CD8-positive, alpha-beta memory T cell (primary cell): ENCODE data around the gene BNC2. TPM values are rescaled to one million over a fixed set of nuclear protein-coding genes. Genes with fewer than 3 reads are reported as not detected.

ENCODE experiments used
- CTCF ChIA-PET: fragments of 350-600 bp; sonication (Branson Sonifier 250); formaldehyde crosslinking; loops from one replicate; lab custom pipeline; 2021; ENCODE audit warnings: antibody characterized with exemption; lab: Charles Lee
- POLR2A ChIA-PET: fragments of 350-600 bp; sonication (Branson Sonifier 250); formaldehyde crosslinking; loops from one replicate; lab custom pipeline; 2021; ENCODE audit warnings: antibody characterized with exemption; lab: Charles Lee
- DNase-seq, 5 donors: peaks; one replicate each; pipeline versions ENCODE4 v3.0.0 to v3.0.0-alpha.2; 2020 to 2022; ENCODE audit warnings: mixed read lengths in 1 of 5
- H3K27ac ChIP-seq: one replicate; pipeline ENCODE4 v1.7.0; 2013; ENCODE audit warnings: low read depth, mild to moderate bottlenecking, low read length, moderate library complexity
- H3K27me3 ChIP-seq: 2 replicates; pipeline ENCODE4 v1.7.0; 2013; ENCODE audit warnings: low read length, mild to moderate bottlenecking; ENCODE audit not compliant: insufficient read depth, poor library complexity, severe bottlenecking
- H3K36me3 ChIP-seq: 2 replicates; pipeline ENCODE4 v1.7.0; 2013; ENCODE audit warnings: mild to moderate bottlenecking, low read length, moderate library complexity; ENCODE audit not compliant: insufficient read depth
- H3K4me1 ChIP-seq: 2 replicates; pipeline ENCODE4 v1.7.0; 2013; ENCODE audit warnings: mild to moderate bottlenecking, low read length, moderate library complexity; ENCODE audit not compliant: insufficient read depth
- H3K4me3 ChIP-seq: 2 replicates; pipeline ENCODE4 v1.7.0; 2013; ENCODE audit warnings: mild to moderate bottlenecking, low read length
- H3K9me3 ChIP-seq: 2 replicates; pipeline ENCODE4 v1.7.0; 2013; ENCODE audit warnings: mild to moderate bottlenecking, low read length
- H3K27ac Mint-ChIP-seq, 8 donors: one replicate each; pipeline ENCODE4 v1.8.0; 2020 to 2021; ENCODE audit warnings: mixed read lengths in 8 of 8, mild to moderate bottlenecking in 6 of 8, inconsistent platforms in 3 of 8, moderate library complexity in 3 of 8
- H3K27me3 Mint-ChIP-seq, 2 donors: one replicate each; pipeline ENCODE4 v1.8.0; 2020 to 2021; ENCODE audit warnings: mixed read lengths in 2 of 2, mild to moderate bottlenecking in 1 of 2, moderate library complexity in 1 of 2
- H3K36me3 Mint-ChIP-seq, 3 donors: one replicate each; pipeline ENCODE4 v1.8.0; 2020 to 2021; ENCODE audit warnings: mixed read lengths in 3 of 3, inconsistent platforms in 1 of 3, mild to moderate bottlenecking in 1 of 3
- H3K4me1 Mint-ChIP-seq, 3 donors: one replicate each; pipeline ENCODE4 v1.8.0; 2020 to 2021; ENCODE audit warnings: mixed read lengths in 3 of 3, inconsistent platforms in 1 of 3, mild to moderate bottlenecking in 1 of 3
- H3K4me3 Mint-ChIP-seq, 7 donors: one replicate each; pipeline ENCODE4 v1.8.0; 2020 to 2021; ENCODE audit warnings: mixed read lengths in 7 of 7, mild to moderate bottlenecking in 6 of 7, moderate library complexity in 4 of 7, inconsistent platforms in 2 of 7
- H3K9me3 Mint-ChIP-seq, 5 donors: one replicate each; pipeline ENCODE4 v1.8.0; 2020 to 2022; ENCODE audit warnings: mixed read lengths in 5 of 5, mild to moderate bottlenecking in 3 of 5, moderate library complexity in 2 of 5, inconsistent platforms in 1 of 5
- polyA plus RNA-seq: library from polyadenylated mRNA; unstranded; fragments of 300-500 nt; fragmentation: Illumina TruSeq; gene quantifications from one replicate; pipeline ENCODE4 v1.2.3, GENCODE V29; 2021
- total RNA-seq, 2 experiments: library from RNA; stranded (reverse); gene quantifications; one replicate each; pipeline ENCODE4 v1.2.3, GENCODE V29; 2021

Gene BNC2
- total and polyA plus RNA-seq, 3 experiments from 2014 or later = 0.18 TPM; not detected in 2

DNA sequence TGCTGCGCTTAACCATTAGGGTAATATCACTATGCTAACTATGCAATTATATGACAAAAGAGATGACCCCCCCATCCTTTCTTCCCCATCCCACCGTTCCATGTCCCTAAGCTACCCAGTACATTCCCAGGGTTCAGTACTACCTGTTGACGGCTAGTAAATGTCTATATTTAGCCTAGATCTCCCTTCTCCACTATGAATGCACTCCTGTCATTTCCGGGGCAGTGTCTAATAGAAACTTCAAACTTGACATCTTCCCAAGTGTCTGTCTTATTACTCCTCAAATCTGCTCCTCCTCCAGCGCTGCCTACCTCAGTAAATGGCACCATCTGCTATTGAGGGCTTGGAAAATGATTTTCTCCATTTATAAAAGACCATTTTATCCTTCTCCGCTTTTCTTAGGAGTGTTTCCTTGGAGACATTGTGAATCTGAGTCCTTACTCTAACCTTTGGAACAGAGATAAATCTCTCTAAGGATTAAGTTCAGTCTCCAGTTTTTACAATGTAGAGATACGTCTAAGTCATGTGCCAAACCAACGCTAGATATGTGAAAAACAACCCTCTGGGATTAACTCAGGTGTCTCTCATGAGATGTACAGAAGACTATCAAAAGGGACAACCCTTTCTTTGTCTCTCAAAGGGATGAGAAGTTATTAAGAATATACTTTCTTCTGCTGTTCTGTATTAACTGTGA lies 114.9 kb downstream of the BNC2 start:
- H3K36me3 Mint-ChIP-seq = no peaks in the 10 kb centered on the region
- no peak for DNase-seq
- Histone ChIP-seq H3K27me3 (no peaks in the 10 kb centered on the region), H3K9me3 (no peaks in the 10 kb centered on the region), H3K4me1 (no peaks in the 10 kb centered on the region), H3K27ac (no peak overlapping the region), H3K4me3 (no peak overlapping the region), H3K36me3 (no peaks in the 10 kb centered on the region)
- peaks cover 2 to 12% (median 5%) of the 10 kb centered on the region in 5 donors for H3K9me3 Mint-ChIP-seq
- no peak overlapping the region for H3K4me3 Mint-ChIP-seq
- no peaks in the 10 kb centered on the region for H3K4me1 Mint-ChIP-seq
- POLR2A ChIA-PET = no interaction called here
- CTCF ChIA-PET = no interaction called here
- H3K27ac Mint-ChIP-seq = no peak overlapping the region
- H3K27me3 Mint-ChIP-seq = no peaks in the 10 kb centered on the region

DNA sequence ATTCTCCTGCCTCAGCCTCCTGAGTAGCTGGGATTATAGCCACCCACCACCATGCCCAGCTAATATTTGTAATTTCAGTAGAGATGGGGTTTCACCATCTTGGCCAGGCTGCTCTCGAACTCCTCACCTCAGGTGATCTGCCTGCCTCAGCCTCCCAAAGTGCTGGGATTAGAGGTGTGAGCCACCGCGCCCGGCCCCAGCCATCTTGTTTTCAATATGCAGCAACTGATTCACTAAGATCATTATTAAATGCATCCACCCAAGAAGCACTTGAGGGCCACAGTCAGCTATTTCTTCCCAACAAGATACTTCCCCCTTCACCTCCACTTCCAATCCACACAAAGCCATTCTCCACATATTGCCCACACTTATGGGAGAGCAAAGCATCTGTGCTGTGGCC lies 115.8 kb downstream of the BNC2 start:
- no peak overlapping the region for H3K4me3 Mint-ChIP-seq
- H3K4me3 ChIP-seq = no peak overlapping the region
- no peaks in the 10 kb centered on the region for H3K27me3 Mint-ChIP-seq
- H3K9me3 ChIP-seq = no peaks in the 10 kb centered on the region
- no peaks in the 10 kb centered on the region for H3K27me3 ChIP-seq
- H3K27ac Mint-ChIP-seq = no peak overlapping the region
- ChIA-PET CTCF (no interaction called here), POLR2A (no interaction called here)
- H3K36me3 Mint-ChIP-seq = no peaks in the 10 kb centered on the region
- peaks cover 3 to 12% (median 5%) of the 10 kb centered on the region in 5 donors for H3K9me3 Mint-ChIP-seq
- no peaks in the 10 kb centered on the region for H3K4me1 Mint-ChIP-seq
- no peak overlapping the region for H3K27ac ChIP-seq
- DNase-seq = no peak
- H3K36me3 ChIP-seq = no peaks in the 10 kb centered on the region
- H3K4me1 ChIP-seq = no peaks in the 10 kb centered on the region

DNA sequence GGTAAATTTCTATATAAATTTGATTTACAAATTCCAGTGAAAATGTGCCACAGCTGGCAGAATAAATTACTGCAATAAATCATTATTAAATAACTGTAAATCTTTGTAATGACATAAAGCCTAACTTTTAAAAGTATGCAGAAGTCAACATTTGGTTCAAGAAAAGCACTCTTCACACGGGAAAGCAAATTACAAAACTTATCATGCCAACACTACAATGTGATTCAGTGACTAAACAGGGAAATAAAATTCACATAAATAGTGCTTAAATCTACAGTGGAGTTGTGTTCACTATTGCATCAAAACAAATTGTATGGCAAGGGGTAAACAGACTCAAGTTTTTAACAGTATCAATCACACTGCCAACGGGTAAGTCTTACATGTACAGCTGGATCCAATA lies 117.2 kb downstream of the BNC2 start:
- H3K27ac ChIP-seq = no peak overlapping the region
- H3K9me3 Mint-ChIP-seq = peaks cover 3 to 12% (median 7%) of the 10 kb centered on the region in 5 donors
- no peaks in the 10 kb centered on the region for H3K4me1 ChIP-seq
- H3K4me3 Mint-ChIP-seq = no peak overlapping the region
- no peak for DNase-seq
- H3K27me3 Mint-ChIP-seq = no peaks in the 10 kb centered on the region
- CTCF ChIA-PET = no interaction called here
- H3K36me3 ChIP-seq = no peaks in the 10 kb centered on the region
- no peaks in the 10 kb centered on the region for H3K4me1 Mint-ChIP-seq
- no peaks in the 10 kb centered on the region for H3K27me3 ChIP-seq
- no peak overlapping the region for H3K27ac Mint-ChIP-seq
- no peak overlapping the region for H3K4me3 ChIP-seq
- no peaks in the 10 kb centered on the region for H3K36me3 Mint-ChIP-seq
- POLR2A ChIA-PET = no interaction called here
- no peaks in the 10 kb centered on the region for H3K9me3 ChIP-seq

DNA sequence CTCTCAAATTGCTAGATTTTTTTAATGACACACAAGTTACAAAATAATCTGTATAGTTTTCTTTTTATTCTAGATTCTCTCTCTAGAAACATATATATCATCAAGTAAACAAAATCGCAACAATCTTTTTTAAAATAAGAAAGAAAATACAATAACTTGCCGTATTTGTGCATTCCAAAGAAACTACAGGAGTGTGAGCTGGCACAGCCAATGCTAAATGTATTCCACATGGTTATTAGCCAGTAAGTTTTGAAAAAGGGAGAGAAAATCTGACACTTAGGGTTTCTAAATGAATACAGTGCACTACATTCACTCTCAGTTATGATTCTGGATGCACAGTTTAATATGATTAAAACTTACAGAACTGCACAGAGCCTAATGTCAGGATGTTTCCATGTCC lies 117.9 kb downstream of the BNC2 start:
- POLR2A ChIA-PET = no interaction called here
- no peaks in the 10 kb centered on the region for H3K36me3 ChIP-seq
- Mint-ChIP-seq H3K4me3 (no peak overlapping the region), H3K9me3 (peaks cover 3 to 16% (median 6%) of the 10 kb centered on the region in 5 donors), H3K27ac (no peak overlapping the region), H3K36me3 (no peaks in the 10 kb centered on the region), H3K27me3 (no peaks in the 10 kb centered on the region), H3K4me1 (no peaks in the 10 kb centered on the region)
- H3K9me3 ChIP-seq = no peaks in the 10 kb centered on the region
- CTCF ChIA-PET = no interaction called here
- no peak for DNase-seq
- no peaks in the 10 kb centered on the region for H3K4me1 ChIP-seq
- H3K27me3 ChIP-seq = no peaks in the 10 kb centered on the region
- no peak overlapping the region for H3K4me3 ChIP-seq
- no peak overlapping the region for H3K27ac ChIP-seq

DNA sequence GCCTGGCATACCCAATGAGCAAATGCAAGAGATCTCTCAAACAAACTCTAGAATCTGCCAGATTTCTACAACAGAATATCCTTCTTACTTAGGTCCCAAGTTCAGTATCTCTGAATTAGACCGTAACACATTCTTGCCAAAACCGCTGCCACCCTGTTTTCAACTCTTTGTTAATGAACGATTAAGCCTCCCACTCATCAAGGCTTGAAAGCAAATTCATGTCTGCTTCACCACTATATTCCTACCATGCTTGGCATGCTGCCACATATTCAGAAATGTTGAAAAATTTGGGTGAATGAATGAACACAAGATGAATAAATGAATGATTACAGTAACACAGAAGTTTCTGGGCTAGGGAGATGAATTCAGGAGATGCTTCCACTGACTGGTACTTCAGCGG lies 119.9 kb downstream of the BNC2 start:
- H3K4me1 Mint-ChIP-seq = no peaks in the 10 kb centered on the region
- H3K4me3 Mint-ChIP-seq = no peak overlapping the region
- no peak for DNase-seq
- peaks cover 2 to 12% (median 9%) of the 10 kb centered on the region in 5 donors for H3K9me3 Mint-ChIP-seq
- ChIA-PET POLR2A (no interaction called here), CTCF (no interaction called here)
- Histone ChIP-seq H3K4me1 (no peaks in the 10 kb centered on the region), H3K27ac (no peak overlapping the region), H3K9me3 (no peaks in the 10 kb centered on the region), H3K4me3 (no peak overlapping the region), H3K27me3 (no peaks in the 10 kb centered on the region), H3K36me3 (no peaks in the 10 kb centered on the region)
- H3K36me3 Mint-ChIP-seq = no peaks in the 10 kb centered on the region
- H3K27ac Mint-ChIP-seq = no peak overlapping the region
- no peaks in the 10 kb centered on the region for H3K27me3 Mint-ChIP-seq

DNA sequence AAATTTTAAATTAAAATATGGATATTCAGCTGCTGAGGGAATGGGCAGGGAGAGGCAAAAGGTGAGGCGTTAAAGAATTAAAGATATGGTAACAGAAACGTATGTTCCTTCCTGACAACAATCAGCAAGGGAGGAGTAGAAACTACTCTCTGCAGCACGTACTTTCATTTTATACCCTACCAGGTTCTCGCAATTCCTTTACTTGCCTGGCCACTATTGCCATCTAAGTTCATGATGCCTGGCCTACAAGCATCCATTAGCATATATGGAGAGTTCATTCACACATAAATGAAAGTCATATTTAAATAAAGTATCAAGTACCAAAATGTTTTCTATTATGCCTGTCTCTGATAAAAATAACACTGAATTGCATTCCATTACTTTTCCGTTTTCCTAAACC lies 125.1 kb downstream of the BNC2 start:
- ChIA-PET POLR2A (no interaction called here), CTCF (no interaction called here)
- no peaks in the 10 kb centered on the region for H3K4me1 ChIP-seq
- no peak overlapping the region for H3K4me3 ChIP-seq
- Mint-ChIP-seq H3K27me3 (no peaks in the 10 kb centered on the region), H3K36me3 (no peaks in the 10 kb centered on the region), H3K4me1 (no peaks in the 10 kb centered on the region), H3K27ac (no peak overlapping the region), H3K4me3 (no peak overlapping the region), H3K9me3 (peaks cover 0 to 11% (median 10%) of the 10 kb centered on the region in 5 donors)
- H3K36me3 ChIP-seq = no peaks in the 10 kb centered on the region
- H3K27me3 ChIP-seq = no peaks in the 10 kb centered on the region
- DNase-seq = no peak
- H3K27ac ChIP-seq = no peak overlapping the region
- no peaks in the 10 kb centered on the region for H3K9me3 ChIP-seq

DNA sequence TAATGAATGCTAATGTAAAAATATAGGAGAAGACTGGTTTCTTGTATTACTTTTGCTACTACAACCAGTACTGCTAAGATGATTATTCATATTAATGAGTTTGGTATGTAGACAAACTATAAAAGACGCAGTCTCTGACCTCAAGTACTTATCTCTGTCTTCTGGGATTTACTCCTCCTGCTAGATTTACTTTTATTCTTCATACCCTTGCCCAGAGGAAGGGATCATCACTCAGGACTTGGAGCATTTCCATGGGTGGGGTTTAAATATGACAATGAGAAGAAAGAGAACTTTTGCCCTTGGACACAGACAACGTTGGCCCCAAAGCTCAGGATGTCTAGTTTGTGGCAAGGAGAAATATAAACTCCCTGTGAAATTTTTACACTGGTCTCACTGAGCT lies 126.1 kb downstream of the BNC2 start:
- no peaks in the 10 kb centered on the region for H3K27me3 ChIP-seq
- no peaks in the 10 kb centered on the region for H3K9me3 ChIP-seq
- POLR2A ChIA-PET = no interaction called here
- no peaks in the 10 kb centered on the region for H3K4me1 ChIP-seq
- Mint-ChIP-seq H3K4me1 (no peaks in the 10 kb centered on the region), H3K27ac (no peak overlapping the region), H3K27me3 (no peaks in the 10 kb centered on the region), H3K36me3 (no peaks in the 10 kb centered on the region), H3K4me3 (no peak overlapping the region), H3K9me3 (peaks cover 0 to 16% (median 11%) of the 10 kb centered on the region in 5 donors)
- H3K36me3 ChIP-seq = no peaks in the 10 kb centered on the region
- DNase-seq = no peak
- H3K27ac ChIP-seq = no peak overlapping the region
- H3K4me3 ChIP-seq = no peak overlapping the region
- CTCF ChIA-PET = no interaction called here

DNA sequence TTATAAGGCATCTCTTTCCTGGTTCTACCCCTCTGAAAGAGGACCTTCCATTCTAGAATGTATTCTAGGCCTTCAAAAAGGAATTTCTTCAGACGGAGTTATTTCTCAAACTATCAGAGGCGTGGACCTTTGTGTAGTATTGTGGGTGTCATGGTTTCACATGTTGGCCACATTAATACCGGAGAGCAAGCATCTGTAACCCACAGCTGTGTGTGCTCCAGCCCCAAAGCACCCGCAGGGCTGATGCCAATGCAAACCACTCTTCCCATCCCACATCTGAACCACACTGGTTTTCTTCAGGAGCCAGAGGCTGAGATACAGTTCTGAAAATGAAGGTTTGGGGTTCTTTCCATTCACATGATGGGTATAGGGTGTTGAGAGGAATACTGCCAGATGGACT lies 127.1 kb downstream of the BNC2 start:
- no peak overlapping the region for H3K4me3 Mint-ChIP-seq
- H3K4me1 Mint-ChIP-seq = no peaks in the 10 kb centered on the region
- no peaks in the 10 kb centered on the region for H3K36me3 Mint-ChIP-seq
- Histone ChIP-seq H3K4me1 (no peaks in the 10 kb centered on the region), H3K27me3 (no peaks in the 10 kb centered on the region), H3K4me3 (no peak overlapping the region), H3K9me3 (no peaks in the 10 kb centered on the region), H3K36me3 (no peaks in the 10 kb centered on the region), H3K27ac (no peak overlapping the region)
- ChIA-PET POLR2A (no interaction called here), CTCF (no interaction called here)
- DNase-seq = no peak
- H3K9me3 Mint-ChIP-seq = peaks cover 0 to 15% (median 11%) of the 10 kb centered on the region in 5 donors
- H3K27ac Mint-ChIP-seq = no peak overlapping the region
- no peaks in the 10 kb centered on the region for H3K27me3 Mint-ChIP-seq
